ENCODE data around the gene SMNDC1. TPM values are rescaled to one million over a fixed set of nuclear protein-coding genes. Genes with fewer than 3 reads are reported as not detected.
"Not testable (repeated sequence)": the region's sequence is repeated elsewhere in the genome, so short reads cannot be mapped to it uniquely, and the experiment has no call there.

SMNDC1 gene
- total RNA-seq, 2 experiments from 2014 or later, result 40.2 to 48.1 TPM

DNA sequence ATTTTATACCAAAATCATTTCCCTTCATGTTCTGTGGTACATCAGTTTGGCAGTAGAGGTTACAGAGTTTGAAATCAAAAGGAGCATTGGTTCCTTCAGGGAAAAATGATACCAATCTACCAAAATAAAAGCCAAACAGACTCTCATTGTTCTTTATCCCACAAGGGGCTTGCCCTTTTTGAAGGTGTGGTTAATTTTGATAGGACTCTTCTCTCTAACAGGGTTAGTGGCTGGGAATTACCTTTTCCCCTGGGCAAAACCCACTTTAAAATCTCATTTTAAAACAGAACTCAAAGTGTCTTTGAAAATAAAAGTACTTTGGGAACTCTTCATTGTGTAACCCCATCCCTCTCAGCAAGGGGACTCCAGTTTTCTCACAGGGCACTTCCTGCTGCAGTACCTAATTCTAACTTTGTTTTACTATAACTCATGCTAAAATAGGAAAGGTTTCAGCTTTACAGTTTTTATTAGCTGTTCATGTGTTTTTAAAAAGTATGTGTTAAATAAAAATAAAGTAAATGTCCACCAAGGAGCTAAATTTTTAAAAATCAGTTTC lies 30.6 kb downstream of the SMNDC1 start:
- CTCF ChIA-PET, result interaction anchor here (0.7 to 2.2 kb wide), 5 partner anchors 10 to 138 kb away, joined by 3 to 6 read pairs (median 3); no protein-coding TSS in a partner anchor
- Mint-ChIP-seq H3K9me3 (no peaks in the 10 kb centered on the region), H3K4me3 (no peak overlapping the region), H3K4me1 (ENCODE audit: low read depth) (peaks cover 66% of the 10 kb centered on the region), H3K36me3 (ENCODE audit: low read depth) (peaks cover 1% of the 10 kb centered on the region), H3K27ac (peak overlapping the region; percentile 60), H3K27me3 (no peaks in the 10 kb centered on the region)
- H3K36me3 ChIP-seq (ENCODE audit: insufficient read depth, low read length), result no peaks in the 10 kb centered on the region
- no peak for ATAC-seq (ENCODE audit: poor library complexity)
- TF ChIP-seq, protein P1, sequence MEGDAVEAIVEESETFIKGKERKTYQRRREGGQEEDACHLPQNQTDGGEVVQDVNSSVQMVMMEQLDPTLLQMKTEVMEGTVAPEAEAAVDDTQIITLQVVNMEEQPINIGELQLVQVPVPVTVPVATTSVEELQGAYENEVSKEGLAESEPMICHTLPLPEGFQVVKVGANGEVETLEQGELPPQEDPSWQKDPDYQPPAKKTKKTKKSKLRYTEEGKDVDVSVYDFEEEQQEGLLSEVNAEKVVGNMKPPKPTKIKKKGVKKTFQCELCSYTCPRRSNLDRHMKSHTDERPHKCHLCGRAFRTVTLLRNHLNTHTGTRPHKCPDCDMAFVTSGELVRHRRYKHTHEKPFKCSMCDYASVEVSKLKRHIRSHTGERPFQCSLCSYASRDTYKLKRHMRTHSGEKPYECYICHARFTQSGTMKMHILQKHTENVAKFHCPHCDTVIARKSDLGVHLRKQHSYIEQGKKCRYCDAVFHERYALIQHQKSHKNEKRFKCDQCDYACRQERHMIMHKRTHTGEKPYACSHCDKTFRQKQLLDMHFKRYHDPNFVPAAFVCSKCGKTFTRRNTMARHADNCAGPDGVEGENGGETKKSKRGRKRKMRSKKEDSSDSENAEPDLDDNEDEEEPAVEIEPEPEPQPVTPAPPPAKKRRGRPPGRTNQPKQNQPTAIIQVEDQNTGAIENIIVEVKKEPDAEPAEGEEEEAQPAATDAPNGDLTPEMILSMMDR (IDR thresholded peaks at IDR 0.05), result no peak
- intact Hi-C loops (cut with DNase I, micrococcal nuclease), result no loop called here
- no peak overlapping the region for H3K27ac ChIP-seq (ENCODE audit: low read depth in 1 of 2, low read length in 2 of 2)
- H3K4me3 ChIP-seq (ENCODE audit: low read length), result no peak overlapping the region
- H3K4me1 ChIP-seq (ENCODE audit: insufficient read depth, low read length), result peaks cover 16% of the 10 kb centered on the region
- POLR2A ChIA-PET, result interaction anchor here (0.7 to 3.3 kb wide), 4 partner anchors 13 to 66 kb away, joined by 3 to 15 read pairs (median 6); no protein-coding TSS in a partner anchor
- peak in 2 of 14 experiments; percentile 8 to 16 for DNase-seq
- H3K9me3 ChIP-seq (ENCODE audit: control insufficient read depth in 1 of 2, insufficient read depth in 1 of 2, low read length in 2 of 2), result no peaks in the 10 kb centered on the region
- no peaks in the 10 kb centered on the region for H3K27me3 ChIP-seq (ENCODE audit: control insufficient read depth in 1 of 2, insufficient read depth in 2 of 2, low read length in 2 of 2)

- POLR2A ChIA-PET, result interaction anchor here (1.0 to 3.3 kb wide), 2 partner anchors 63 to 65 kb away, joined by 4 to 15 read pairs; no protein-coding TSS in a partner anchor
- H3K4me3 Mint-ChIP-seq, result peak overlapping the region; percentile 62
- Histone ChIP-seq H3K4me3 (ENCODE audit: low read length) (no peak overlapping the region), H3K27me3 (ENCODE audit: control insufficient read depth in 1 of 2, insufficient read depth in 2 of 2, low read length in 2 of 2) (no peaks in the 10 kb centered on the region), H3K36me3 (ENCODE audit: insufficient read depth, low read length) (no peaks in the 10 kb centered on the region), H3K4me1 (ENCODE audit: insufficient read depth, low read length) (peaks cover 14% of the 10 kb centered on the region), H3K9me3 (ENCODE audit: control insufficient read depth in 1 of 2, insufficient read depth in 1 of 2, low read length in 2 of 2) (no peaks in the 10 kb centered on the region), H3K27ac (ENCODE audit: low read depth in 1 of 2, low read length in 2 of 2) (no peak overlapping the region)
- H3K4me1 Mint-ChIP-seq (ENCODE audit: low read depth), result peaks cover 66% of the 10 kb centered on the region
- H3K27me3 Mint-ChIP-seq, result no peaks in the 10 kb centered on the region
- TF ChIP-seq, protein P1 (IDR thresholded peaks at IDR 0.05), result no peak
- H3K27ac Mint-ChIP-seq, result peak overlapping the region; percentile 60
- peak; percentile 75 for ATAC-seq (ENCODE audit: poor library complexity)
- intact Hi-C loops (cut with DNase I, micrococcal nuclease), result no loop called here
- H3K9me3 Mint-ChIP-seq, result no peaks in the 10 kb centered on the region
- no peaks in the 10 kb centered on the region for H3K36me3 Mint-ChIP-seq (ENCODE audit: low read depth)
- peak in 10 of 14 experiments; percentile 8 to 71 (median 40) for DNase-seq
- CTCF ChIA-PET, result interaction anchor here (1.5 to 2.2 kb wide), 3 partner anchors 47 to 65 kb away, joined by 5 to 6 read pairs (median 5); no protein-coding TSS in a partner anchor
Observed at GRCh38 chr10:110273474-110273873, 31.2 kb downstream of the SMNDC1 start.

DNA sequence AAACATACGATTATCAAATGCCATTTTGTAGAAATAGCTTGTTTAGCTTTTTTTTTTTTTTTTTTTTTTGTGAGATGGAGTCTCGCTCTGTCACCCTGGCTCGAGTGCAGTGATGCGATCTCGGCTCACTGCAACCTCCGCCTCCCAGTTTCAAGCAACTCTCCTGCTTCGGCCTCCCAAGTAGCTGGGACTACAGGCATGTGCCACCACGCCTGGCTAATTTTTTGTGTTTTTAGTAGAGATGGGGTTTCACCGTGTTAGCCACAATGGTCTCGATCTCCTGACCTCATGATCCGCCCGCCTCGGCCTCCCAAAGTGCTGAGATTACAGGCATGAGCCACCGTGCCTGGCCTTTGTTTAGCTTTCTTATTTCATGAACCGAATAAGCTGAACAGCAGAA lies 31.7 kb downstream of the SMNDC1 start:
- Mint-ChIP-seq H3K4me1 (ENCODE audit: low read depth) (peaks cover 68% of the 10 kb centered on the region), H3K27ac (peak overlapping the region; percentile 60)
- H3K9me3 Mint-ChIP-seq; intact Hi-C loops (cut with DNase I, micrococcal nuclease); H3K27ac ChIP-seq (ENCODE audit: low read depth in 1 of 2, low read length in 2 of 2); DNase-seq; H3K36me3 Mint-ChIP-seq (ENCODE audit: low read depth); H3K36me3 ChIP-seq (ENCODE audit: insufficient read depth, low read length); H3K27me3 ChIP-seq (ENCODE audit: control insufficient read depth in 1 of 2, insufficient read depth in 2 of 2, low read length in 2 of 2); H3K4me3 ChIP-seq (ENCODE audit: low read length); ATAC-seq (ENCODE audit: poor library complexity); H3K4me3 Mint-ChIP-seq; H3K9me3 ChIP-seq (ENCODE audit: control insufficient read depth in 1 of 2, insufficient read depth in 1 of 2, low read length in 2 of 2); H3K27me3 Mint-ChIP-seq: not testable (repeated sequence)
- ChIA-PET CTCF (interaction anchor here (1.5 to 2.2 kb wide), 3 partner anchors 47 to 64 kb away, joined by 5 to 6 read pairs (median 5); no protein-coding TSS in a partner anchor), POLR2A (interaction anchor here (1.0 to 3.3 kb wide), 2 partner anchors 63 to 64 kb away, joined by 4 to 15 read pairs; no protein-coding TSS in a partner anchor)
- H3K4me1 ChIP-seq (ENCODE audit: insufficient read depth, low read length), result peaks cover 15% of the 10 kb centered on the region
